K562 (cell line): ENCODE measurements around the gene SAXO1. TPM values are rescaled to one million over a fixed set of nuclear protein-coding genes. Genes with fewer than 3 reads are reported as not detected.

Experiments
- ATAC-seq: fragments of 200-7000 bp; cut with Tn5 transposase; 3 replicates; pipeline ENCODE4 v1.9.1; 2020; ENCODE audit warnings: moderate library complexity
- BruUV-seq: library from RNA; stranded (reverse); fragments of 400-500 nt; replicated peaks from 2 replicates; lab custom pipeline; 2021; lab: Mats Ljungman, UMichigan
- CTCF ChIA-PET: fragments of 300-600 bp; formaldehyde crosslinking; extraction: SDS; loops from one replicate; lab custom pipeline; 2021; ENCODE audit warnings: low intra/inter-chr PET ratio; lab: Yijun Ruan, JAX
- POLR2A ChIA-PET: fragments of 300-600, 350-650 bp; sonication (Branson Sonifier 250); formaldehyde crosslinking; extraction: SDS; loops from one replicate; lab custom pipeline; 2021; ENCODE audit warnings: antibody characterized with exemption, inconsistent platforms; lab: Yijun Ruan, JAX
- DNase-seq, 4 experiments: peaks; one replicate each; pipeline versions ENCODE4 v3.0.0 to v3.0.0-alpha.2; 2011 to 2018; ENCODE audit warnings: low spot score in 3 of 4, mixed read lengths in 3 of 4; ENCODE audit errors: extremely low read depth in 1 of 4
- FAIRE-seq: peaks from 2 replicates; lab custom pipeline; 2011; peaks lifted over from hg19 to GRCh38; lab: Jason Lieb, UNC
- H2AFZ ChIP-seq: 2 replicates; pipeline ENCODE4 v1.6.0; 2011; ENCODE audit warnings: low read depth, low read length, control low read depth, inconsistent platforms
- H3K27ac ChIP-seq: fragments of 200-600 bp; 3 replicates; pipeline ENCODE4 v1.8.0; 2011; ENCODE audit warnings: low read depth, mild to moderate bottlenecking, control low read depth, inconsistent platforms, low read length, moderate library complexity, mixed read lengths; ENCODE audit errors: extremely low read depth
- H3K27me3 ChIP-seq, 2 experiments: fragments of 300-600 bp in 1 of 2; 2 replicates in 1 of 2; 3 replicates in 1 of 2; pipeline versions ENCODE4 v1.6.0 to v1.8.0; 2011; ENCODE audit warnings: inconsistent platforms in 2 of 2, low read length in 2 of 2, mild to moderate bottlenecking in 1 of 2, mixed read lengths in 1 of 2, moderate library complexity in 1 of 2; ENCODE audit not compliant: control insufficient read depth in 2 of 2, insufficient read depth in 2 of 2
- H3K36me3 ChIP-seq: fragments of 300-600 bp; 3 replicates; pipeline ENCODE4 v1.8.0; 2011; ENCODE audit warnings: mild to moderate bottlenecking, low read length, inconsistent platforms; ENCODE audit not compliant: control insufficient read depth, insufficient read depth
- H3K4me1 ChIP-seq, 2 experiments: fragments of 200-600 bp in 1 of 2; replicated peaks in 1 of 2; 2 replicates in 1 of 2; 3 replicates in 1 of 2; pipeline versions ENCODE4 v1.5.1 to v1.8.0; 2011; ENCODE audit warnings: inconsistent platforms in 2 of 2, low read length in 2 of 2, mild to moderate bottlenecking in 1 of 2, mixed read lengths in 1 of 2, moderate library complexity in 1 of 2; ENCODE audit not compliant: control insufficient read depth in 2 of 2, insufficient read depth in 2 of 2
- H3K4me2 ChIP-seq: 2 replicates; pipeline ENCODE4 v1.6.1; 2011; ENCODE audit warnings: low read length, control low read depth, inconsistent platforms, mixed read lengths; ENCODE audit not compliant: insufficient read depth
- H3K4me3 ChIP-seq: fragments of 200-600 bp; sonication (generic), shearing (Covaris generic); 2 replicates; pipeline ENCODE4 v1.5.1; 2016; ENCODE audit warnings: control low read depth, inconsistent platforms
- H3K79me2 ChIP-seq: fragments of 200-600 bp; 3 replicates; pipeline ENCODE4 v1.8.0; 2011; ENCODE audit warnings: low read length, inconsistent platforms; ENCODE audit not compliant: control insufficient read depth, insufficient read depth
- H3K9ac ChIP-seq, 2 experiments: 2 replicates each; pipeline versions ENCODE4 v1.6.0 to v1.6.1; 2011; ENCODE audit warnings: low read depth in 2 of 2, low read length in 2 of 2, control low read depth in 1 of 2, inconsistent platforms in 1 of 2, mild to moderate bottlenecking in 1 of 2, mixed read lengths in 1 of 2; ENCODE audit not compliant: insufficient read depth in 1 of 2
- H3K9me1 ChIP-seq: one replicate; pipeline ENCODE4 v1.6.0; 2011; ENCODE audit warnings: inconsistent platforms, mild to moderate bottlenecking, low read length, moderate library complexity; ENCODE audit not compliant: control insufficient read depth, insufficient read depth
- H3K9me3 ChIP-seq: replicated peaks from 2 replicates; pipeline ENCODE4 v1.5.1; 2011; ENCODE audit warnings: low read depth, low read length, inconsistent platforms; ENCODE audit not compliant: control insufficient read depth, insufficient read depth
- H4K20me1 ChIP-seq: replicated peaks from 2 replicates; pipeline ENCODE4 v1.6.1; 2011; ENCODE audit warnings: low read length, inconsistent platforms, mixed read lengths; ENCODE audit not compliant: control insufficient read depth, insufficient read depth
- HDAC1 ChIP-seq, 2 experiments: fragments of 450-650 bp; IDR thresholded peaks; 2 replicates each; pipeline ENCODE4 v1.6.1; 2016 to 2017; ENCODE audit warnings: inconsistent platforms in 1 of 2, mild to moderate bottlenecking in 1 of 2, moderate library complexity in 1 of 2
- MEIS2 ChIP-seq: fragments of 450-650 bp; IDR thresholded peaks from 2 replicates; pipeline ENCODE4 v1.6.1; 2014; ENCODE audit warnings: mild to moderate bottlenecking; ENCODE audit not compliant: partially characterized antibody
- NFIC ChIP-seq: fragments of 450-650 bp; IDR thresholded peaks from 2 replicates; pipeline ENCODE4 v1.6.1; 2017; ENCODE audit warnings: mild to moderate bottlenecking, inconsistent platforms
- PML ChIP-seq: IDR thresholded peaks from 2 replicates; pipeline ENCODE4 v1.6.1; 2012; ENCODE audit warnings: low read length, inconsistent platforms
- SIRT6 ChIP-seq: IDR thresholded peaks from one replicate; pipeline ENCODE4 v1.6.1; 2012; ENCODE audit warnings: low read depth, mild to moderate bottlenecking, control low read depth, inconsistent platforms, low read length, moderate library complexity
- SRSF9 ChIP-seq: fragments of 200-400 bp; formaldehyde crosslinking; IDR thresholded peaks from 2 replicates; pipeline ENCODE4 v1.6.1; 2017; ENCODE audit warnings: low read depth, low read length, borderline replicate concordance
- U2AF1 ChIP-seq: fragments of 200-400 bp; formaldehyde crosslinking; optimal IDR thresholded peaks from 2 replicates; pipeline ENCODE3; 2017; ENCODE audit warnings: mild to moderate bottlenecking, low read depth, low read length, moderate library complexity
- YBX1 ChIP-seq: fragments of 450-650 bp; IDR thresholded peaks from 2 replicates; pipeline ENCODE4 v1.7.1; 2016; ENCODE audit warnings: mild to moderate bottlenecking
- ZEB2 ChIP-seq: fragments of 450-650 bp; IDR thresholded peaks from 2 replicates; pipeline ENCODE4 v1.6.1; 2016
- ZNF324 ChIP-seq: fragments of 250-450 bp; sonication (Bioruptor Pico); IDR thresholded peaks from 2 replicates; pipeline ENCODE4 v1.4.0; 2020; ENCODE audit warnings: mild to moderate bottlenecking
- WGBS: fragments of 100-300 bp; shearing (Covaris generic); methylation state at CpG from one replicate; pipeline ENCODE4 v1.1.6; 2016; ENCODE audit warnings: low coverage, mixed read lengths; ENCODE audit not compliant: insufficient coverage; ENCODE audit errors: missing lambda C conversion rate; 5-methylcytosine and 5-hydroxymethylcytosine counted together
- in situ Hi-C: fragments of 300-500 bp; cut with MboI; formaldehyde crosslinking; loops from 4 replicates; pipeline ENCODE4 v1.15.0; 2018; ENCODE audit warnings: inconsistent platforms, mixed read lengths
- intact Hi-C: fragments of 100-400 bp; cut with micrococcal nuclease; formaldehyde crosslinking; loops from 2 replicates; pipeline ENCODE4 v1.14.2; 2022
- polyA plus RNA-seq, 8 experiments: library from polyadenylated mRNA; depleted of rRNA in 4 of 8; stranded (reverse) in 5 of 8; unstranded in 3 of 8; fragments of >200 nt; fragmentation: Nextera tagmentation in 2 of 8; fragmentation: Illumina TruSeq in 1 of 8; extraction: Ambion mirVana in 2 of 8; extraction: Trizol in 1 of 8; gene quantifications; 2 replicates each; pipeline versions ENCODE4 v1.2.1 to v1.2.3, GENCODE V29; 2011 to 2014; ENCODE audit warnings: inconsistent platforms in 1 of 8, missing spikeins in 1 of 8
- total RNA-seq, 7 experiments: library from RNA; depleted of rRNA in 6 of 7; stranded (reverse); fragments of >200 nt in 6 of 7; fragmentation: Illumina TruSeq in 2 of 7; extraction: Trizol in 2 of 7; gene quantifications; 2 replicates each; pipeline versions ENCODE4 v1.2.1 to v1.2.3, GENCODE V29; 2011 to 2021; ENCODE audit warnings: low replicate concordance in 1 of 7
- TF ChIP-seq, protein P1 (sequence below): fragments of 250-450 bp; sonication (Bioruptor Pico); IDR thresholded peaks from 2 replicates; pipeline ENCODE4 v1.8.0; 2022; ENCODE audit warnings: inconsistent platforms
- TF ChIP-seq, protein P2 (sequence below): sonication (generic); formaldehyde crosslinking; IDR thresholded peaks from 2 replicates; pipeline ENCODE4 v1.8.0; 2022; ENCODE audit warnings: mild to moderate bottlenecking, missing genetic modification reagents, borderline replicate concordance

SAXO1 gene
- total and polyA plus RNA-seq, 9 of the 15 experiments (the other 6 are each of a cell fraction or from before 2014, with no cell fraction given) = 0.04 TPM; not detected in 8

DNA sequence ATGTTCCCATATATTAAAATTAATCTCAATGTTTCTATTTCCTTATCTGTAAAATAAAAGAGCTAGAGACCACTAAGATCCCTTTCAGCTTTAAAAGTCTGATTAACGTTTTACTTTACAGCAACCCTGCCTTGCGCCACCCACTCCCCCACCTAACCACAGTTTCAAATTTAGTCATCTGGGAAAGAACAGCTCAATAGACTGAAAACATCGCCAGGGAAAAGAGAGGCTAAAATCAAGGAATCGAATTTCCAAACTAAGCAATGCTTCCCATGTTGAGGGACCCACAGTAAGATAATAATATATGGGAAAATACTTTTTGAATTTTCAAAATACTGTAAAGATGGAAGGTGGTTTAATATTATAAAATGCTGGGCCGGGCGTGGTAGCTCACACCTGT, 6.6 kb downstream of the SAXO1 start:
- DNase-seq (no peak), ATAC-seq (no peak), FAIRE-seq (no peak)
- H3K4me2 ChIP-seq = no peak overlapping the region
- no peak overlapping the region for H3K9ac ChIP-seq
- no peaks in the 10 kb centered on the region for H3K9me3 ChIP-seq
- ChIA-PET CTCF (interaction anchor here (0.7 kb wide), 1 partner anchor 356 kb away, joined by 3 read pairs; no protein-coding TSS in a partner anchor), POLR2A (interaction anchor here (0.6 kb wide), 1 partner anchor 60 kb away, joined by 3 read pairs; no protein-coding TSS in a partner anchor)
- BruUV-seq = no TSS peak
- TF ChIP-seq YBX1 (no peak), U2AF1 (no peak), NFIC (no peak), ZNF324 (CRISPR knock-in tag) (no peak), SRSF9 (no peak), MEIS2 (no peak), ZEB2 (no peak), PML (no peak), SIRT6 (no peak), HDAC1 (IDR thresholded peaks at IDR 0.05) (no peak)
- TF ChIP-seq, protein P1, sequence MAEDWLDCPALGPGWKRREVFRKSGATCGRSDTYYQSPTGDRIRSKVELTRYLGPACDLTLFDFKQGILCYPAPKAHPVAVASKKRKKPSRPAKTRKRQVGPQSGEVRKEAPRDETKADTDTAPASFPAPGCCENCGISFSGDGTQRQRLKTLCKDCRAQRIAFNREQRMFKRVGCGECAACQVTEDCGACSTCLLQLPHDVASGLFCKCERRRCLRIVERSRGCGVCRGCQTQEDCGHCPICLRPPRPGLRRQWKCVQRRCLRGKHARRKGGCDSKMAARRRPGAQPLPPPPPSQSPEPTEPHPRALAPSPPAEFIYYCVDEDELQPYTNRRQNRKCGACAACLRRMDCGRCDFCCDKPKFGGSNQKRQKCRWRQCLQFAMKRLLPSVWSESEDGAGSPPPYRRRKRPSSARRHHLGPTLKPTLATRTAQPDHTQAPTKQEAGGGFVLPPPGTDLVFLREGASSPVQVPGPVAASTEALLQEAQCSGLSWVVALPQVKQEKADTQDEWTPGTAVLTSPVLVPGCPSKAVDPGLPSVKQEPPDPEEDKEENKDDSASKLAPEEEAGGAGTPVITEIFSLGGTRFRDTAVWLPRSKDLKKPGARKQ (CRISPR knock-in tag) = no peak
- TF ChIP-seq, protein P2, sequence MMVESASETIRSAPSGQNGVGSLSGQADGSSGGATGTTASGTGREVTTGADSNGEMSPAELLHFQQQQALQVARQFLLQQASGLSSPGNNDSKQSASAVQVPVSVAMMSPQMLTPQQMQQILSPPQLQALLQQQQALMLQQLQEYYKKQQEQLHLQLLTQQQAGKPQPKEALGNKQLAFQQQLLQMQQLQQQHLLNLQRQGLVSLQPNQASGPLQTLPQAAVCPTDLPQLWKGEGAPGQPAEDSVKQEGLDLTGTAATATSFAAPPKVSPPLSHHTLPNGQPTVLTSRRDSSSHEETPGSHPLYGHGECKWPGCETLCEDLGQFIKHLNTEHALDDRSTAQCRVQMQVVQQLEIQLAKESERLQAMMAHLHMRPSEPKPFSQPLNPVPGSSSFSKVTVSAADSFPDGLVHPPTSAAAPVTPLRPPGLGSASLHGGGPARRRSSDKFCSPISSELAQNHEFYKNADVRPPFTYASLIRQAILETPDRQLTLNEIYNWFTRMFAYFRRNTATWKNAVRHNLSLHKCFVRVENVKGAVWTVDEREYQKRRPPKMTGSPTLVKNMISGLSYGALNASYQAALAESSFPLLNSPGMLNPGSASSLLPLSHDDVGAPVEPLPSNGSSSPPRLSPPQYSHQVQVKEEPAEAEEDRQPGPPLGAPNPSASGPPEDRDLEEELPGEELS (CRISPR knock-in tag) = no peak
- in situ Hi-C loops (loop anchor here (10.0 kb wide), 2 partner anchors 772 to 1222 kb away; no protein-coding TSS in a partner anchor), intact Hi-C loops (loop anchor here (5.0 kb wide), 2 partner anchors 769 to 1214 kb away; no protein-coding TSS in a partner anchor)
- no peaks in the 10 kb centered on the region for H3K79me2 ChIP-seq
- H4K20me1 ChIP-seq = no peaks in the 10 kb centered on the region
- no peaks in the 10 kb centered on the region for H3K4me1 ChIP-seq
- no peaks in the 10 kb centered on the region for H3K9me1 ChIP-seq
- peaks cover 0 to 14% of the 10 kb centered on the region in 2 experiments; a peak in 2 of 5 replicates for H3K27me3 ChIP-seq
- no peak overlapping the region for H3K4me3 ChIP-seq
- 2% methylated on average over 6 of the region's 6 CpGs for WGBS
- H2AFZ ChIP-seq = no peak overlapping the region
- no peaks in the 10 kb centered on the region for H3K36me3 ChIP-seq
- H3K27ac ChIP-seq = no peak overlapping the region
